IPS-20b (cell line): Measurements from ENCODE around the gene ZSCAN12.
A peak's percentile ranks its signal among the peaks of the same experiment; 100 is the strongest.

Experiments
- H3K27ac ChIP-seq: one replicate; pipeline ENCODE4 v1.5.1; 2013; ENCODE audit warnings: low read length
- H3K27me3 ChIP-seq: 2 replicates; pipeline ENCODE4 v1.6.1; 2013; ENCODE audit warnings: mild to moderate bottlenecking, low read length, inconsistent platforms; ENCODE audit not compliant: insufficient read depth
- H3K36me3 ChIP-seq: 2 replicates; pipeline ENCODE4 v1.6.1; 2013; ENCODE audit warnings: low read depth, mild to moderate bottlenecking, inconsistent platforms, low read length, moderate library complexity; ENCODE audit not compliant: insufficient read depth
- H3K4me1 ChIP-seq: 2 replicates; pipeline ENCODE4 v1.6.1; 2013; ENCODE audit warnings: mild to moderate bottlenecking, control low read depth, inconsistent platforms, low read length, moderate library complexity; ENCODE audit not compliant: insufficient read depth
- H3K4me3 ChIP-seq: 2 replicates; pipeline ENCODE4 v1.5.1; 2013; ENCODE audit warnings: mild to moderate bottlenecking, low read length, inconsistent platforms
- H3K9ac ChIP-seq: 2 replicates; pipeline ENCODE4 v1.6.1; 2013; ENCODE audit warnings: low read depth, mild to moderate bottlenecking, inconsistent platforms, low read length, moderate library complexity
- H3K9me3 ChIP-seq: 2 replicates; pipeline ENCODE4 v1.6.1; 2013; ENCODE audit warnings: mild to moderate bottlenecking, low read depth, low read length, inconsistent platforms; ENCODE audit not compliant: insufficient read depth

ZSCAN12 gene

GRCh38 chr6:28335564-28336283, 63.8 kb downstream of the ZSCAN12 start, which contains the start of gene ZSCAN31:
TSS of gene ZSCAN31 (minus strand) at chr6:28336148. CDS start at chr6:28329683, 6,465 bp downstream.
- peaks cover 15% of the 10 kb centered on the region; the same call in 1 of the 2 replicates for H3K4me1 ChIP-seq
- H3K9me3 ChIP-seq: no peaks in the 10 kb centered on the region
- H3K36me3 ChIP-seq: no peaks in the 10 kb centered on the region
- H3K27me3 ChIP-seq: no peaks in the 10 kb centered on the region
- H3K4me3 ChIP-seq: peak within 1 kb of the TSS; percentile 99
- H3K27ac ChIP-seq: peak within 1 kb of the TSS; percentile 96
- H3K9ac ChIP-seq: peak within 1 kb of the TSS; percentile 100

GRCh38 chr6:28335040-28335563, 64.4 kb downstream of the ZSCAN12 start:
- Histone ChIP-seq H3K9ac (peak overlapping the region; percentile 100), H3K27ac (peak overlapping the region; percentile 96), H3K9me3 (no peaks in the 10 kb centered on the region), H3K27me3 (no peaks in the 10 kb centered on the region), H3K4me3 (peak overlapping the region; percentile 99), H3K36me3 (no peaks in the 10 kb centered on the region), H3K4me1 (peaks cover 15% of the 10 kb centered on the region; the same call in 1 of the 2 replicates)

- peak overlapping the region; percentile 100; the same call in 1 of the 2 replicates for H3K9ac ChIP-seq
- H3K27me3 ChIP-seq: no peaks in the 10 kb centered on the region
- H3K27ac ChIP-seq: peak overlapping the region; percentile 96
- peaks cover 15% of the 10 kb centered on the region; the same call in 1 of the 2 replicates for H3K4me1 ChIP-seq
- H3K4me3 ChIP-seq: peak overlapping the region; percentile 99
- H3K9me3 ChIP-seq: peaks cover 1% of the 10 kb centered on the region; the same call in 1 of the 2 replicates
- no peaks in the 10 kb centered on the region for H3K36me3 ChIP-seq
These were observed 65.1 kb downstream of the ZSCAN12 start for GRCh38 chr6:28334286-28335039.

- no peak overlapping the region for H3K9ac ChIP-seq
These were observed 65.9 kb downstream of the ZSCAN12 start for GRCh38 chr6:28333599-28334018.

GRCh38 chr6:28333047-28333446, 66.5 kb downstream of the ZSCAN12 start:
- H3K4me1 ChIP-seq: peaks cover 15% of the 10 kb centered on the region; the same call in 1 of the 2 replicates
- 0 out of 2 replicates have a peak, but pooled peaks cover 6% of the 10 kb centered on the region for H3K36me3 ChIP-seq
- H3K4me3 ChIP-seq: no peak overlapping the region
- no peak overlapping the region for H3K27ac ChIP-seq
- H3K9ac ChIP-seq: no peak overlapping the region
- no peaks in the 10 kb centered on the region for H3K27me3 ChIP-seq
- H3K9me3 ChIP-seq: peaks cover 9% of the 10 kb centered on the region

More at GRCh38 chr6:28333599-28334018, 65.9 kb downstream of the ZSCAN12 start:
- Histone ChIP-seq H3K4me1 (peaks cover 15% of the 10 kb centered on the region; the same call in 1 of the 2 replicates), H3K9me3 (peaks cover 9% of the 10 kb centered on the region), H3K27me3 (no peaks in the 10 kb centered on the region), H3K4me3 (no peak overlapping the region), H3K27ac (no peak overlapping the region), H3K36me3 (0 out of 2 replicates have a peak, but pooled peaks cover 6% of the 10 kb centered on the region)

- Histone ChIP-seq H3K27ac (no peak overlapping the region), H3K9ac (no peak overlapping the region), H3K4me1 (peaks cover 8% of the 10 kb centered on the region; the same call in 1 of the 2 replicates)
These were observed 69.5 kb downstream of the ZSCAN12 start for GRCh38 chr6:28330041-28330440.

More at GRCh38 chr6:28330041-28330440, 69.5 kb downstream of the ZSCAN12 start:
- no peak overlapping the region for H3K4me3 ChIP-seq
- peaks cover 30% of the 10 kb centered on the region for H3K36me3 ChIP-seq
- peaks cover 36% of the 10 kb centered on the region for H3K9me3 ChIP-seq
- H3K27me3 ChIP-seq: no peaks in the 10 kb centered on the region
